Central memory CD8-positive, alpha-beta T cell (primary cell): ENCODE measurements around the gene PALM3.
A peak's percentile ranks its signal among the peaks of the same experiment; 100 is the strongest.

Source experiments
- ATAC-seq: fragments of 150-1000 bp; cut with Tn5 transposase; replicated peaks from 2 replicates; pipeline ENCODE4 v1.10.0; 2022; ENCODE audit warnings: mild to moderate bottlenecking, moderate FRiP score, moderate number of reproducible peaks; ENCODE audit not compliant: poor library complexity, severe bottlenecking; ENCODE audit errors: extremely low read depth
- DNase-seq, 2 donors: peaks; one replicate each; pipeline ENCODE4 v3.0.0; 2021; ENCODE audit warnings: low spot score in 2 of 2
- H3K27ac Mint-ChIP-seq: one replicate; pipeline ENCODE4 v1.8.0; 2022; ENCODE audit warnings: low read depth, mild to moderate bottlenecking, moderate library complexity, mixed read lengths
- H3K27me3 Mint-ChIP-seq: one replicate; pipeline ENCODE4 v1.8.0; 2022; ENCODE audit warnings: mixed read lengths
- H3K36me3 Mint-ChIP-seq: one replicate; pipeline ENCODE4 v1.8.0; 2022; ENCODE audit warnings: mild to moderate bottlenecking, moderate library complexity, mixed read lengths; ENCODE audit not compliant: insufficient read depth
- H3K4me1 Mint-ChIP-seq: one replicate; pipeline ENCODE4 v1.8.0; 2022; ENCODE audit warnings: mixed read lengths
- H3K4me3 Mint-ChIP-seq: one replicate; pipeline ENCODE4 v1.8.0; 2022; ENCODE audit warnings: mild to moderate bottlenecking, moderate library complexity, mixed read lengths
- H3K9me3 Mint-ChIP-seq: one replicate; pipeline ENCODE4 v1.8.0; 2022; ENCODE audit warnings: mixed read lengths

The PALM3 gene

GRCh38 chr19:14096272-14096992, 34.6 kb upstream of the PALM3 start:
- DNase-seq (no peak), ATAC-seq (no peak)
- no peak overlapping the region for H3K27ac Mint-ChIP-seq
- peaks cover 22% of the 10 kb centered on the region for H3K36me3 Mint-ChIP-seq
- peaks cover 9% of the 10 kb centered on the region for H3K4me1 Mint-ChIP-seq
- H3K9me3 Mint-ChIP-seq = no peaks in the 10 kb centered on the region
- no peaks in the 10 kb centered on the region for H3K27me3 Mint-ChIP-seq
- H3K4me3 Mint-ChIP-seq = no peak overlapping the region

GRCh38 chr19:14094854-14095253, 33.0 kb upstream of the PALM3 start:
- peaks cover 21% of the 10 kb centered on the region for H3K36me3 Mint-ChIP-seq
- H3K27me3 Mint-ChIP-seq = no peaks in the 10 kb centered on the region
- no peaks in the 10 kb centered on the region for H3K9me3 Mint-ChIP-seq
- H3K27ac Mint-ChIP-seq = no peak overlapping the region
- peaks cover 11% of the 10 kb centered on the region for H3K4me1 Mint-ChIP-seq
- ATAC-seq (no peak), DNase-seq (no peak)
- H3K4me3 Mint-ChIP-seq = no peak overlapping the region

- peaks cover 17% of the 10 kb centered on the region for H3K4me1 Mint-ChIP-seq
- H3K4me3 Mint-ChIP-seq = peak overlapping the region; percentile 19
- DNase-seq (no peak), ATAC-seq (no peak)
- H3K27ac Mint-ChIP-seq = no peak overlapping the region
- H3K36me3 Mint-ChIP-seq = peaks cover 28% of the 10 kb centered on the region
- H3K9me3 Mint-ChIP-seq = no peaks in the 10 kb centered on the region
- no peaks in the 10 kb centered on the region for H3K27me3 Mint-ChIP-seq
Observed at GRCh38 chr19:14093117-14093823, 31.4 kb upstream of the PALM3 start.

GRCh38 chr19:14091813-14092462, 30.1 kb upstream of the PALM3 start:
- H3K27me3 Mint-ChIP-seq = no peaks in the 10 kb centered on the region
- DNase-seq = no peak
- H3K27ac Mint-ChIP-seq = peak overlapping the region; percentile 95
- H3K4me1 Mint-ChIP-seq = peaks cover 17% of the 10 kb centered on the region
- peaks cover 26% of the 10 kb centered on the region for H3K36me3 Mint-ChIP-seq
- no peaks in the 10 kb centered on the region for H3K9me3 Mint-ChIP-seq
- ATAC-seq = no peak
- H3K4me3 Mint-ChIP-seq = peak overlapping the region; percentile 97

- Mint-ChIP-seq H3K36me3 (peaks cover 26% of the 10 kb centered on the region), H3K4me3 (peak overlapping the region; percentile 97), H3K27ac (peak overlapping the region; percentile 95), H3K4me1 (peaks cover 17% of the 10 kb centered on the region), H3K27me3 (no peaks in the 10 kb centered on the region), H3K9me3 (no peaks in the 10 kb centered on the region)
- peak; percentile 47 for ATAC-seq
- DNase-seq = peak; percentile 57 to 65
Observed at GRCh38 chr19:14091081-14091812, 29.4 kb upstream of the PALM3 start.

- DNase-seq (peak in 1 of 2 donors; percentile 64), ATAC-seq (peak; percentile 66)
- H3K36me3 Mint-ChIP-seq = peaks cover 26% of the 10 kb centered on the region
- peaks cover 17% of the 10 kb centered on the region for H3K4me1 Mint-ChIP-seq
- H3K4me3 Mint-ChIP-seq = peak within 1 kb of the TSS; percentile 97
- no peaks in the 10 kb centered on the region for H3K27me3 Mint-ChIP-seq
- no peaks in the 10 kb centered on the region for H3K9me3 Mint-ChIP-seq
- peak within 1 kb of the TSS; percentile 95 for H3K27ac Mint-ChIP-seq
Observed at GRCh38 chr19:14090509-14091080, 28.7 kb upstream of the PALM3 start, which contains the start of gene SAMD1. Gene SAMD1, minus strand, starts transcription at chr19:14090751.

- Mint-ChIP-seq H3K27ac (peak overlapping the region; percentile 89), H3K27me3 (no peaks in the 10 kb centered on the region), H3K4me3 (peak overlapping the region; percentile 82), H3K9me3 (no peaks in the 10 kb centered on the region), H3K36me3 (peaks cover 26% of the 10 kb centered on the region), H3K4me1 (peaks cover 17% of the 10 kb centered on the region)
- ATAC-seq (peak; percentile 21), DNase-seq (peak in 1 of 2 donors; percentile 30)
Observed at GRCh38 chr19:14089662-14090508, 28.0 kb upstream of the PALM3 start.

- H3K36me3 Mint-ChIP-seq = peaks cover 23% of the 10 kb centered on the region
- H3K27me3 Mint-ChIP-seq = no peaks in the 10 kb centered on the region
- H3K4me3 Mint-ChIP-seq = peak overlapping the region; percentile 73
- H3K9me3 Mint-ChIP-seq = no peaks in the 10 kb centered on the region
- H3K27ac Mint-ChIP-seq = no peak overlapping the region
- peaks cover 17% of the 10 kb centered on the region for H3K4me1 Mint-ChIP-seq
- ATAC-seq (no peak), DNase-seq (no peak)
Observed at GRCh38 chr19:14089412-14089661, 27.5 kb upstream of the PALM3 start.

GRCh38 chr19:14088634-14089411, 26.9 kb upstream of the PALM3 start:
- H3K36me3 Mint-ChIP-seq = peaks cover 23% of the 10 kb centered on the region
- no peak overlapping the region for H3K27ac Mint-ChIP-seq
- H3K27me3 Mint-ChIP-seq = no peaks in the 10 kb centered on the region
- DNase-seq (no peak), ATAC-seq (no peak)
- H3K4me3 Mint-ChIP-seq = peak overlapping the region; percentile 73
- H3K4me1 Mint-ChIP-seq = peaks cover 17% of the 10 kb centered on the region
- no peaks in the 10 kb centered on the region for H3K9me3 Mint-ChIP-seq

- no peak overlapping the region for H3K4me3 Mint-ChIP-seq
- ATAC-seq = no peak
- DNase-seq = no peak
- H3K9me3 Mint-ChIP-seq = no peaks in the 10 kb centered on the region
- no peak overlapping the region for H3K27ac Mint-ChIP-seq
- peaks cover 20% of the 10 kb centered on the region for H3K36me3 Mint-ChIP-seq
- H3K27me3 Mint-ChIP-seq = no peaks in the 10 kb centered on the region
- peaks cover 11% of the 10 kb centered on the region for H3K4me1 Mint-ChIP-seq
Observed at GRCh38 chr19:14086098-14086497, 24.2 kb upstream of the PALM3 start.

- no peak for ATAC-seq
- Mint-ChIP-seq H3K27me3 (no peaks in the 10 kb centered on the region), H3K9me3 (no peaks in the 10 kb centered on the region), H3K27ac (no peak within 1 kb of the TSS), H3K36me3 (peaks cover 20% of the 10 kb centered on the region), H3K4me3 (no peak within 1 kb of the TSS), H3K4me1 (peaks cover 17% of the 10 kb centered on the region)
- DNase-seq = no peak
Observed at GRCh38 chr19:14085309-14085995, 23.6 kb upstream of the PALM3 start, which contains the start of gene C19orf67. Gene C19orf67, minus strand, starts transcription at chr19:14085783. Its CDS starts 156 bp downstream, at chr19:14085627.
